Measurements from ENCODE around the gene PALM3.
A peak's percentile ranks its signal among the peaks of the same experiment; 100 is the strongest.
"Not testable (repeated sequence)": the region's sequence is repeated elsewhere in the genome, so short reads cannot be mapped to it uniquely, and the experiment has no call there.

The PALM3 gene

DNA sequence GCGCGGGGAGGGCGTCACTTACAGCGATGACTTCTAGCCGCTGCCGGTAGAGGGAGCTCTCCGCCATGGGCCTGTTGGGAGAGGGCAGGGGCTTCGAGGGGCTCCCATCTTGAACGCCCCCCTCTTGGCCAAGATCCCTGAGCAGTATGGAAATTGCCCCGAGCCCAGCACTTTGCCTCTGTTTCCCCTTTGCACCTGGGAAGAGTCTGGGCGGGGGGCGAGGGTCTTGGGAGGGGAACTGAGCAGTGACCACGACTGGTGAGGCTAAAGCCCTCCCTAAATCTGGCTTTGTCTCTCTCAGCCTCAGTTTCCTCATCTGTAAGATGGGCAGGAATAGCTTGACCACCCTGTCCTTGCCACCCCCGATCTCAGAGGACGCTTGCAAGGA lies 2.8 kb downstream of the PALM3 start:
- no peak for DNase-seq

DNA sequence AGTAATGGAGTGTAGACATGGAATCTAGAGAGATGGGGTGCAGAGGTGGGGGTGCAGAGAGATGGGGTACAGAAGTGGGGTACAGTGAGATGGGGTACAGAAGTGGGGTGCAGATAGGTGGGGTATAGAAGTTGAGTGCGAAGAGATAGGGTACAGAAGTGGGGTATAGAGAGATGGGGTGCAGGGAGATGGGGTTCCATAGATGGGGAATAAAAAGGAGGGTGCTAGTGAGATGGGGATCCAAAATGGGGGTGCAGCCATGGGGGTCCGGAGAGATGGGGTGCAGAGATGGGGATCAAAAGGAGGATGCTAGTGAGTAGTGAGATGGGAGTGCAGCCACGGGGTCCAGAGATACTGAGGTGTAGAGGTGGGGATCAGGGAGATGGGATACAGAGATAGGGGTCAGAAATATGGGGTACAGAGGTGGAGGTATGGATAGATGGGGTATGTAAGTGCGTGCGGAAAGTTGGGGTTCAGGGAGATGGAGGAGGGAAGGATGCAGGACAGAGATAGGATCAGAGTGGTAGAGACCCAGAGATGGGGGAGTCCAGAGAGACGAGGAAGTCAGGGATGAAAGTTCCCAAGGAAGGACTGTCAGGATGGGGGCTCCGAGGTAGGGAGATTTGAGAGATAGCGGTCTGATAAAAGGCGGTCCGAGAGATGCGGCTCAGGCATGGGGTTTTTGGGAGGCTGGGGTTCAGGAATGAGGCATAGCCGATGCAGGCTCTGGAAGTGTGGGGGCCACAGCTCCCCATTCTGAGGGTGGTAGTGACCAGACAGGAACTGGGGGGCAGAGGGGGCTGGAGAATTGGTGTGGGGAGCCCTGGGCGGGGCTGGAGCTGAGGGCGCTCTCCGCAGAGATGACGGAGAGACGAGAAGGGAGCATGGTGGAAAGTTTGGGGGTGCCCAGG lies 3.4 kb downstream of the PALM3 start:
- DNase-seq = no peak

DNA sequence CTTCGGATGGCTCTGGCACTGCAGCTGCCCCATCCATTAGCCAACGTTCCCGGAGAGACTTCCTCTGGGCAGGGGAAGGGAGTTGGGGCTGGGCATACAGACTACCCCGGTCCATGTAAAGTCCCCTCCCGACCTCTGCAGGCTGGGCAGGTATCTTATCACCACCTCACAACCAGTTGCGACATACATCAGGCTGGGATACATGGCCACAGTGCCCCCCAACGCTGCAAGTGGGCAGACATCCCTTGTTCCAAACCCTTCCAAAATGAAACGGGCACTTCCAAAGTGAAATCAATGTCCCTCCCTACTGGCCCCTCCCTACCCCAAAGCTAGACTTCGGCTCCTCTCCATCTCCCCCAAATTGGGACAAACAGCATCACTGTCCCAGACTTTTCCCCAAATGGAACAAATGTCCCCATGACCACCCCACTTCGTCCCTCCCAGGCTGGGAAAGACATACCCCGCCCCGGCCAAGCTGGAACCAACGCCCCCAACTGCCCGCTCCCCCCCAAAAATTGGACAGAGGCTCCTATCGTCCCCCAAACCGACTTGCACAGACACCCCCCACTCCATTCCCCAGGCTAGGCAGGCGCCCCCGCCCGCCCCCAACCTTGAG lies 5.0 kb downstream of the PALM3 start:
- no peak for DNase-seq

DNA sequence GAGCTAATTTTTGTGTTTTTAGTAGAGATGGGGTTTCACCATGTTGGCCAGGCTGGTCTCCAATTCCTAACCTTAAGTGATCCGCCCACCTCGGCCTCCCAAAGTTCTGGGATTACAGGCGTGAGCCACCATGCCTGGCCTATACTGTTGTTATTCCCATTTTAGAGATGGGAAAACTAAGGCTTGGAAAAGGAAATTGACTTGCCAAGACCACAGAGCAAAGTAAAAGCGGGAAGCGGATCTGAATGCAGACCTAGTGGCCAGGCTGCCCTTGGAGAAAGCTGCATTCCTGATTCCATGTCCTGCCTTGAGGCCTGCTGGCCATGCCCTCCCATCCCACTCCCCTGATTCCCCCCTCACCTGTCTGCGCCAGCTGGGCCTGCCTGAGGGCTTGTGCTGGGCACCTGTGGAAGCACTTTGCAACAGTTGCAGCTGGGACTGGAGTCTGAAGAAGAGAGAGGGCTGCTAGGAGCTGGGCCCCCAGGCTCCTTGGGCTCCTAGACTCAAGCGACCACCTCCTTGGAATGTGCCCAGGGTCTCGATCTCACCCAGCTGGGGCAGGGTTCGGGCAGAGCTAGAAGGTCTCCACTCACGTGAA lies 5.7 kb downstream of the PALM3 start:
- DNase-seq = no peak

DNA sequence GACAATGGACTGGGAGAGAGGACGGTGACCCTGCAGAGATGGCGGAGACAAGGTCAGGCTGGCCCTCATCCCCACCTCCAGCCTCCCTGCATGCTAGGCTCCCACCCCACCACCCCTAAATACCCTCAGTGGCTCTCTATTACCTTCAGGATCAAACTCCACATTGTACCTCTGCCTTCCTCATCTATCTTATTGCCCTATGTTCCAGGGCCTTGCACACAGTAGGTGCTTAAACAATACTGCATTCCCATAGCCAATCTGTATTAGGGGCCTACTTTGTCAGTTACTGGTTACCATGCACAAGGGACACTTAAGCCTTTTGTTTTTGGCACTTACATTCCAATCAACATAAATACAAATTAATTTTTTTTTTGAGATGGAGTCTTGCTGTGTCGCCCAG lies 6.5 kb downstream of the PALM3 start:
- no peak for DNase-seq

DNA sequence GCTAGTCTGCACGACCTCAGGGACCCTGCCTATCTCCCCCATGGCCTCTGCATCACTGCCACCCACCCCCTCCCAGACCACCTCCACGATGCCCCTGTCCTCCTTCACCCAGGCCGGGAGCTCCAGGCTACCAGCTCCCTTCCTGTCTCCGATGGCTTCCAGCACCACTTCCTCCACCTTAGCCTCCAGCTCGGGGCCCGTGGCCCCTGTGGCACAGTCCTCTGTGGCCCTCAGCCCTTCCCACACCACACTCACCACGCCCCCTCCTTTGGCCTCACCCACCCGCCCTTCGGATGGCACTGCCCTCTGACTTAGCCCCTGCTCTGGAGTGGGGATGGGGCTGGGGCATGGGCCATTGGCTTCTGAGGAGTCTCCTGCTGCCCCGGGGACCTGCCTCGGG lies 7.2 kb downstream of the PALM3 start:
- DNase-seq = no peak

DNA sequence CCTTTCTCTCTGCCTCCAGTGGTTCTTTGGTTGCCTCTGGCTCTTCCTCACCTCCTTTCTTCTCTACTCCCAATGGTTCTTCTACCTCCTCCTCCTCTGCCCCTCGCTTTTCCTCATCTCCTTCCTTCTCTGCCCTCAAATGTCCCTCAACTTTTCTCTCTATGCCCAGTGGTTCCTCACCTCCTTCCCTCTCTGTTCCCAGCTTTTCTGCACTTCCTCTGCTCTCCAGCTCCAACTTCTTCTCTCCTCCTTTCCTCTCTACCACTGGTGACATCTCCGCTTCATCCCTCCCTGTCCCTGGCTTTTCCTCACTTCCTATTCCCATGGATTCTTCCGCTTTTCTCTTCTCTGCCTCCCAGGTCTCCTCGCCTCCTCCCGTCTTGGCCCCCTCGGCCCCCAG lies 7.8 kb downstream of the PALM3 start:
- DNase-seq = no peak

DNA sequence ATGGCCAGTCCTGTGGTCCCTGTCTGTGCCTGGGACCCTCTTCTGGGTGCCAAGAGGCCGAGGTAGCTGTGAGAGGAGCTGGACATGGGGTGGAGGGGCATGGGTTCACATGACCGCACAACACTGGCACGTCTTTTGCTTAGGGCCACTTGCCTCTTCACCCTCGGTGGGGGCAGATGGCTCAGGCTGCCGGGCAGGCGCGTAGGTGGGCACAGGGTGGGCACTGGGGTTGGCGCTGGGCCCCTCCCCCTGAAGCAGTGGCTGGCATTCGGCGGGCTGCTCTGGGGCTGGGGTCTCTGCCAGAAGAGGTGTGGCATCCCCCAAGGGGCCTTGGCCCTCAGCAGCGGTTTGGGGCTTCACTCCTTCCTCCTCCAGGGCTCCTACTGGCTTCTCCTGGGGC lies 8.4 kb downstream of the PALM3 start:
- DNase-seq = no peak

DNA sequence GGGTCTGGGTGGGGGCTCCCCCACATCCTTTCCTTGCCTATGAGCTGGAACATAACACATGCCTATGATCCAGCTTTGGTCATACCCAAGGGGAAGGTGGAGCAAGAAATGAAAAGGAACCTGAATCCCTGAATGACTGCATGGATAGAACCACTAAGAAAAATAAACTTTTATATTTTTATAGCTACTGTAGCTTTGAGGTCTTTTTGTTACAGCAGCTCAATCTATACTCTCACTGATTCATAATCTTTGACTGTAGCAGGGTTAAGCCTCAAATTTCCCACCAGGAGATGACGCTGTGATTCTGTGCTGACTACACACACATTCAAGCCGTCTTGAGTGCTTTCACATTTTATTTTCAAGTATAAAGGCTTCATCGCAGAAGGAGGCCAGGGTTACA lies 8.8 kb downstream of the PALM3 start:
- no peak for DNase-seq

DNA sequence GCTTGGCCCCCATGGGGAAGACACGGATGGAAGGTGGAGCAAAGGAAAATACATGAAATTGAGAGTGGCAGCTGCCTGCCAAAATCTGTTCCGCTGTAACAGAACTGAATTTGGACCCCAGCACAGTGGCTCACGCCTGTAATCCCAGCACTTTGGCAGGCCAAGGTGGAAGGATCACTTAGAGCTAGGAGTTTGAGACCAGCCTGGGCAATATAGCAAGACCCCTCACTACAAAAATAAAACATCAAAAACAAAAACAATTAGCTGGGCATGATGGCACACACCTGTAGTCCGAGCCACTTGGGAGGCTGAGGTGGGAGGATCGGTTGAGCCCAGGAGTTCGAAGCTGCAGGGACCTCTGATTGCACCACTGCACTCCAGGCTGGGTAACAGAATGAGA lies 9.4 kb downstream of the PALM3 start:
- no peak for DNase-seq

DNA sequence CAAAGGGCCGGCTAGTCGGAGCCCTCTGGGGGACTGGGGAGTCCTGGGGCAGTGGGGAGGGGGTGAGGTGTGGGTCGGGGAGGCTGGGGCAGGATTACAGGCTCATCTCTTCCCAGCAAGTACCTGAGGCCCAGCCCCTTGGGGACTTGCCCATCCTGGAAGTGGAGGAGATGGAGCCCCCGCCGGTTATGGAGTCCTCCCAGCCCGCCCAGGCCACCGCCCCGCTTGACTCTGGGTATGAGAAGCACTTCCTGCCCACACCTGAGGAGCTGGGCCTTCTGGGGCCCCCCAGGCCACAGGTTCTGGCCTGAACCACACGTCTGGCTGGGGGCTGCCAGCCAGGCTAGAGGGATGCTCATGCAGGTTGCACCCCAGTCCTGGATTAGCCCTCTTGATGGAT lies 9.9 kb downstream of the PALM3 start:
- no peak for DNase-seq

DNA sequence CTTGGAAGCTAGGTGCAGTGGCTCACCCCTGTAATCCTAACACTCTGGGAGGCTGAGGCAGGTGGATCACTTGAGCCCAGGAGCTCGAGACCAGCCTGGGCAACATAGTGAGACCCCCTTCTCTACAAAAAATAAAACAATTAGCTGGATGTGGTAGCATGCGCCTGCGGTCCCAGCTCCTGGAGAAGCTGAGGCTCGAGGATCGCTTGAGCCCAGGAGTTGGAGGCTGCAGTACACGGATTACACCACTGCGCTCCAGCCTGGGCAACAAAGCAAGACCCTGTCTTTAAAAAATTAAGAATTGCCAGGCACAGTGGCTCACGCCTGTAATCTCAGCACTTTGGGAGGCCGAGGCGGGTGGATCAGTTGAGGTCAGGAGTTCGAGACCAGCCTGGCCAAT lies 10.9 kb downstream of the PALM3 start:
- DNase-seq = not testable (repeated sequence)

DNA sequence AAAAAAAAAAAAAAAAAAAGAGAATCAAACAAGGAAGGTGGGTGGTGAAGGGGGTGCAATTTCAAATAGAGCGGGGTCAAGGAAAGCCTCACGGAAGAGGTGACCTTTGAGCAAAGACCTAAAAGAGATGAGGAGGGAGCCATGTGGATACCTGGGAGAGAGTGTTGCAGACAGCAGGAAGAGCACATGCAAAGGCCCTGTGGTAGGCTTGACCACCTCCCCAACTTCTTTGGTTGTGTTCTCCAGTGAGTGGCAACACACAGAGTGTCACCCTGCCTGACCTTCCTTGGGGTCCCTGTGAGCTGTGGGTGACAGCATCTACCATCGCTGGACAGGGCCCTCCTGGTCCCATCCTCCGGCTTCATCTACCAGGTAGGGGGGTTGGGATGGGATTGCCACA lies 11.4 kb downstream of the PALM3 start:
- no peak for DNase-seq

DNA sequence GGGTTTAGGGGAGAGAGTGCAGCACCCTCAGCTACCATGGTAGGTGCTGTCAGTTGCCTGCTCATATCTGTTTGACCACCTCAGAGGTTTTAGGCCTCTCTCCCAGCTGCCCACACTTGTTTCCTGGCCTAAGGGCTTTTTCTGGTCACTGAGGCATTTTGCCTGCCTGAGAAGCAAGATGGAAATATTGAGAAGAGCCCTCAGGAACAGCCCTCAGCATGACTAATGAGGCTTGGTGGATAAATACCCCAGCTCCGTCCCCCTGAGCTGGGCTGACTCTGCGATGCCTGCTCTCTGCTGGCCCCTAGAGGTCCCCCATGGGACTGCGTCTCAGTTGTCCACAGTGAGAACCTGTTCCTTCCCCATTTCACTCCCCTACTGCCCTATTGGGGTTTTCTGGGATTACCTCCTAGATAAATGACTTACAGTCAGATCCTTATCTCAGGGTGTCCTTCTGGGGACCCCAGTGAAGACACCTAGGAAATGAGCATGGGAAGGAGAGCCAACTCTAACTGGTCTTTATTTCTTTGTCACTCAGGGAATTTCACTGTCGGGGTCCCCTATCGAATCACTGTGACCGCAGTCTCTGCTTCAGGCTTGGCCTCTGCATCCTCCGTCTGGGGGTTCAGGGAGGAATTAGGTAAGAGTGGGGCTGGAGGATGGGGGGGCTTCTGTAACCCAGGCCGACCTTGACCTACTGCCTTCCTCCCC lies 13.3 kb downstream of the PALM3 start:
- DNase-seq = no peak

DNA sequence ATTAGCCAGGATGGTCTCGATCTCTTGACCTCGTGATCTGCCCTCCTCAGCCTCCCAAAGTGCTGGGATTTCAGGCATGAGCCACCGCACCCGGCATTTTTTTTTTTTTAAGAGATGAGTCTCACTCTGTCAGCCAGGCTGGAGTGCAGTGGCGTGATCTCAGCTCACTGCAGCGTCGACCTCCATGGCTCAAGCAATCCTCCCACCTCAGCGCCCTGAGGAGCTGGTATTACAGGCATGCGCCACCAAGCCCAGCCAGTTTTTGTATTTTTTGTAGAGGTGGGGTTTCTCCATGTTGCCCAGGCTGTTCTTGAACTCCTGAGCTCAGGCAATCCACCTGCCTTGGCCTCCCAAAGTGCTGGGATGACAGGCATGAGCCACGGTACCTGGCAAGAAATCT lies 14.0 kb downstream of the PALM3 start:
- DNase-seq = not testable (repeated sequence)

DNA sequence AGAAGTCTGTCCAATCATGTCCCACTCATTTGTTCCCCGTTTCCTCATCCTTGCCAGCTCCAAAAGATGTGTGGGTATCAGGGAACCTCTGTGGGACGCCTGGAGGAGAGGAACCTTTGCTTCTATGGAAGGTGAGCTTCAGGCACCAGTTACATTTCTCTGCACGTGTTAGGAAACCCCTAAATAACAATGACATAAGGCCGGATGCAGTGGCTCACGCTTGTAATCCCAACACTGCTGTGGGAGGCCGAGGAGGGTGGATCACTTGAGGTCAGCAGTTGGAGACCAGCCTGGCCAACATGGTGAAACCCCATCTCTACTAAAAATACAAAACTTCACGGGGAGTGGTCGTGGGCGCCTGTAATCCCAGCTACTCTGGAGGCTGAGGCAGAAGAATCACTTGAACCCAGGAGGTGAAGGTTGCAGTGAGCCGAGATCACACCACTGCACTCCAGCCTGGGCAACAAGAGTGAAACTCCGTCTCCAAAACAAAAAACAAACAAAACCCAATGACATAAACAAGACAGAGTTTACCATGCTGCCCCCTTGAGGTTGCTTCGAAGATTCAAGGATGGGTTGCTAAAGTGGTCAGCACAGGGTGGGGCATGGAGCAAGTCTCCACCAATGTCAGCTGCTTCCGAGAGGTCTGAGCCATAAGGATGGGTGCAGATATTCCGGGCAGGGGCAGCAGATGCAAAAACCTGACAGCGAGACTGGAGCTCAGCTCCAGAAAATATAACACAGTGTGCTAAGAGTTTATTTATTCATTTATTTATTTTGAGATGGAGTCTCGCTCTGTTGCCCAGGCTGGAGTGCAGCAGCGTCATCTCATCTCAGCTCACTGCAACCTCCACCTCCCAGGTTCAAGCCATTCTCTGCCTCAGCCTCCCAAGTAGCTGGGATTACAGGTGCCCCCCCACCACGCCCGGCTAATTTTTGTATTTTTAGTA lies 18.9 kb downstream of the PALM3 start:
- DNase-seq = peak; percentile 42

DNA sequence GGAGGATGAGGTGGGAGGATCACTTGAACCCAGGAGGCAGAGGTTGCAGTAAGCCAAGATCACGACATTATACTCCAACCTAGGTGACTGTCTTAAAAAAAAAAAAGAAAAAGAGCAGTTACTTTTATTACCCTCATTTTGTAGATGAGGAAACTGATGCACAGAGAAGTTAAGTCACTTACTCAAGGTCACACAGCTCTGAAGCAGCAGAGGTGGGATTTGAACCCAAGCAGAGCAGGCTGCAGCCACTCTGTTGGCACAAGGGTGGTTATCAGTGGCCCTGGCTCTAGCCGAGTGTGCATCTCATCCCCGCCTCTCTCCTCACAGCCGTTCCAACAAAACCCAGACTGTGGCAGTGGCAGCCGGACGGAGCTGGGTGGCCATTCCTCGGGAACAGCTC lies 22.7 kb downstream of the PALM3 start:
- DNase-seq = no peak

DNA sequence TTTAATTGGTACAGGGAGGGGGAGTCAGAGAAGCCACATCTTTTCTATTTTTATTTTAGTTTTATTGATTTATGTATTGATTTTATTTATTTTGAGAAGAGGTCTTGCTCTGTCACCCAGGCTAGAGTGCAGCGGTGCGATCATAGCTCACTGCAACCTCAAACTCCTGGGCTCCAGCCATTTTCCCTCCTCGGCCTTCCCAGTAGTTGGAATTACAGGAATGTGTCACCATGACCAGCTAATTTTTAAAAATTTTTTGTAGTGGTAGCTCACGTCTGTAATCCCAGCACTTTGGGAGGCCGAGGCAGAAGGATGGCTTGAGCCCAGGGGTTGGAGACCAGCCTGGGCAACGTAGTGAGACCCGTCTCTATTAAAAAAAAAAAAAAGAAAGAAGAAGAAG lies 26.2 kb downstream of the PALM3 start:
- DNase-seq = no peak

DNA sequence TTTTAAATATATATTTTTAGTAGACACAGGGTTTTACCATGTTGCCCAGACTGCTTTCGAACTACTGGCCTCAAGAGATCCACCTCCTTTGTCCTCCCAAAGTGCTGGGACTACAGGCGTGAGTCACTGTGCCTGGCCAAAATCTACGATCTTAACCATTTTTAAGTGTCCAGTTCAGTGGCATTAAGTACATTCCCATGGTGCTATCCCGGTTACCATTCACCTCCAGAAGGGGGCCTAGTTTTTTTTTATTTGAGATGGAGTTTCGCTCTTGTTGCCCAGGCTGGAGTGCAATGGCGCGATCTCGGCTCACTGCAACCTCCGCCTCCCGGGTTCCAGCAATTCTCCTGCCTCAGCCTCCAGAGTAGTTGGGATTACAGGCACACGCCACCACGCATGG lies 26.7 kb downstream of the PALM3 start:
- DNase-seq = not testable (repeated sequence)

DNA sequence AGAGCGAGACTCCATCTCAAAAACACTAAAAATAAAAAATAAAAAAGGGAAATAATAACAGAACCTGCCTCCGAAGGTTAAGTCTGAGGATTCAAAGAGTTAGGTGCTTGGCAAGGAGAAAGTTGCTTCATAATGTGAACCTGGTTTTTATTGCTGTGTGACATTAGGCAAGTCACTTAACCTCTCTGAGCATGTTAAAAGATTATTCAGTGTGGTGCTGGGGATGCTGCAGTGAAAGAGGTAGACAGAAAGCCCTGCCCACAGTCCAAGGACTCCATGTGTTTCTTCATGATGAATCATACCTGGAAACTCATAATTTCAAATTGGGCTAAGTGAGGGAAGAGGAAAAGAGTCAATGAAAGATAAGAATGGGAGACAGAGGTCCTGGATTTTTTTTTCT lies 27.9 kb downstream of the PALM3 start:
- DNase-seq = no peak

DNA sequence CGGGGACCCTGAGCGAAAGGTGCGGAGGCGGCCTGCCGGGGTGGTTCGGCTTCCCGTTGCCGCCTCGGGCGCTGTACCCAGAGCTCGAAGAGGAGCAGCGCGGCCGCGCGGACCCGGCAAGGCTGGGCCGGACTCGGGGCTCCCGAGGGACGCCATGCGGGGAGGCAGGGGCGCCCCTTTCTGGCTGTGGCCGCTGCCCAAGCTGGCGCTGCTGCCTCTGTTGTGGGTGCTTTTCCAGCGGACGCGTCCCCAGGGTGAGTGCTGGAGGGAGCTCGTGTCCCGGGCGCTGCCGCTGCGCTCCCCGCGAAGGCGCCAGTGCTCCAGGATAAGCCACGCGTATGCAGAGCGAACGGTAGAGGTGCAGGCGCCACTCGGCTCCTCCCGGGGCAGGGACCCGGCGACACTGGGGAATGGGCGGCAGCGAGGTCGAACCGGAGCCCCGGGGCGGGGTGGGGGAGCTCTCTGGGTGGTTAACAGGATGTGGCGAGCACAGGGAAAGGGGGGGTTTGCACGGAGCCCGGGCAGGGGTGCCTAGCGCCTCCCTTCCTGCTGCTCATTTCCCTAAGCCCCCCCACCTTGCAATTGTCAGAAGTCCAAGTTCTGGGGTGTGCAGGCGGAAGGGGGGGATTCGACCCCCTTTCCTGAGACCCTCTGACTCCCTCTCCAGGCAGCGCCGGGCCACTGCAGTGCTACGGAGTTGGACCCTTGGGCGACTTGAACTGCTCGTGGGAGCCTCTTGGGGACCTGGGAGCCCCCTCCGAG lies 30.0 kb downstream of the PALM3 start, which contains the start of gene IL27RA:
IL27RA (plus strand) TSS at position 44 of the 762 bp plus-strand sequence; CDS start at position 155, 111 bp downstream.
- no peak for DNase-seq

Measured in DMS153 (cell line).